ENCODE measurements around the gene GPR143. TPM values are rescaled to one million over a fixed set of nuclear protein-coding genes. Genes with fewer than 3 reads are reported as not detected.

Gene GPR143
- total RNA-seq, 2 donors from 2014 or later: 11.7 to 13.5 TPM

DNA sequence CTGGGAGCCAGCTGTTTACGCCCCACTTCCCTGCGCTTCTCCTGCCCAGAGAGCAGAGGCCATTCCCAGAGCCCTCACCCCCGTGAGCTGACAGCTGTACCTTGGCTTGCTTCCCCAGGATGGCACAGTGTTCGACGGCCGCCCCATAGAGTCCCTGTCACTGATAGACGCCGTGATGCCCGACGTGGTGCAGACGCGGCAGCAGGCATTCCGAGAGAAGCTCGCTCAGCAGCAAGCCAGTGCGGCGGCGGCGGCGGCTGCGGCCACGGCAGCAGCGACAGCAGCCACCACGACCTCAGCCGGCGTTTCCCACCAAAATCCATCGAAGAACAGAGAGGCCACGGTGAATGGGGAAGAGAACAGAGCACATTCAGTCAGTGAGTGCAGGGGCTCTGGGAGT lies 77.7 kb downstream of the GPR143 start:
- Mint-ChIP-seq H3K27ac (no peak overlapping the region), H3K9me3 (peaks cover 59% of the 10 kb centered on the region), H3K4me3 (no peak overlapping the region), H3K36me3 (ENCODE audit: low read depth) (peaks cover 37% of the 10 kb centered on the region), H3K27me3 (ENCODE audit: insufficient read depth) (no peaks in the 10 kb centered on the region), H3K4me1 (no peaks in the 10 kb centered on the region)
- 96 to 97% methylated on average over 17 to 27 of the region's 27 CpGs for WGBS, 2 experiments (ENCODE audit: insufficient coverage in 1 of 2, insufficient read length in 1 of 2)
- TF ChIP-seq, protein P1, sequence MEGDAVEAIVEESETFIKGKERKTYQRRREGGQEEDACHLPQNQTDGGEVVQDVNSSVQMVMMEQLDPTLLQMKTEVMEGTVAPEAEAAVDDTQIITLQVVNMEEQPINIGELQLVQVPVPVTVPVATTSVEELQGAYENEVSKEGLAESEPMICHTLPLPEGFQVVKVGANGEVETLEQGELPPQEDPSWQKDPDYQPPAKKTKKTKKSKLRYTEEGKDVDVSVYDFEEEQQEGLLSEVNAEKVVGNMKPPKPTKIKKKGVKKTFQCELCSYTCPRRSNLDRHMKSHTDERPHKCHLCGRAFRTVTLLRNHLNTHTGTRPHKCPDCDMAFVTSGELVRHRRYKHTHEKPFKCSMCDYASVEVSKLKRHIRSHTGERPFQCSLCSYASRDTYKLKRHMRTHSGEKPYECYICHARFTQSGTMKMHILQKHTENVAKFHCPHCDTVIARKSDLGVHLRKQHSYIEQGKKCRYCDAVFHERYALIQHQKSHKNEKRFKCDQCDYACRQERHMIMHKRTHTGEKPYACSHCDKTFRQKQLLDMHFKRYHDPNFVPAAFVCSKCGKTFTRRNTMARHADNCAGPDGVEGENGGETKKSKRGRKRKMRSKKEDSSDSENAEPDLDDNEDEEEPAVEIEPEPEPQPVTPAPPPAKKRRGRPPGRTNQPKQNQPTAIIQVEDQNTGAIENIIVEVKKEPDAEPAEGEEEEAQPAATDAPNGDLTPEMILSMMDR (conservative IDR thresholded peaks at IDR 0.05): no peak
- Histone ChIP-seq H3K9me3 (ENCODE audit: control insufficient read depth, low read length) (no peaks in the 10 kb centered on the region), H3K4me3 (ENCODE audit: low read length) (no peak overlapping the region), H3K27me3 (ENCODE audit: control insufficient read depth, insufficient read depth, low read length, poor library complexity, severe bottlenecking) (no peaks in the 10 kb centered on the region), H3K27ac (ENCODE audit: low read depth, low read length) (no peak overlapping the region), H3K4me1 (ENCODE audit: control insufficient read depth, insufficient read depth, low read length) (no peaks in the 10 kb centered on the region), H3K36me3 (ENCODE audit: control insufficient read depth, insufficient read depth, low read length) (peaks cover 8% of the 10 kb centered on the region), H3K9ac (ENCODE audit: extremely low read depth, low read length, poor library complexity, severe bottlenecking) (no peak overlapping the region)
- no peak for DNase-seq

DNA sequence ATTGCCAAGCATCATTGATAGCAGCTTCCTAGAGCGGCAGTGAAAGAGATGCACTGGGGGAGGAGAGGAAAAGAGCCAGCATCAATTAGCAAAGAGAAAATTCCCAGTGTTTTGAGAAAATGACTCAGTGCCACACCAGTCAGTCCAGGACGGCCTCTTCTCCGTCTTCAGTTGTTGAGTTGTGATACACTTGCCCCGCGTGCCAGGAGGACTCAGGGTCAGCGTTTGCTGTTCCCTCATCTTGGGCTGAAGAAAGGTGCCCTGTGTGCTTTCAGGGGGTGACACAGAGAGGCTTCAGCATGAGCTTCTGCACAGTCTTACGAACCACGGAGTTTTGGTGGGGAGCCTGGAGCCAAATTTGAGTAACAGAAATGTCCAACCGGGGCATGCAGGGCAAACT lies 82.3 kb downstream of the GPR143 start:
- H3K27ac ChIP-seq (ENCODE audit: low read depth, low read length): no peak overlapping the region
- no peaks in the 10 kb centered on the region for H3K27me3 ChIP-seq (ENCODE audit: control insufficient read depth, insufficient read depth, low read length, poor library complexity, severe bottlenecking)
- TF ChIP-seq, protein P1 (conservative IDR thresholded peaks at IDR 0.05): no peak
- H3K9me3 ChIP-seq (ENCODE audit: control insufficient read depth, low read length): no peaks in the 10 kb centered on the region
- Mint-ChIP-seq H3K4me3 (no peak overlapping the region), H3K27ac (peak overlapping the region; percentile 39), H3K4me1 (no peaks in the 10 kb centered on the region), H3K36me3 (ENCODE audit: low read depth) (peaks cover 16% of the 10 kb centered on the region), H3K9me3 (peaks cover 47% of the 10 kb centered on the region), H3K27me3 (ENCODE audit: insufficient read depth) (no peaks in the 10 kb centered on the region)
- no peaks in the 10 kb centered on the region for H3K36me3 ChIP-seq (ENCODE audit: control insufficient read depth, insufficient read depth, low read length)
- H3K4me1 ChIP-seq (ENCODE audit: control insufficient read depth, insufficient read depth, low read length): no peaks in the 10 kb centered on the region
- no peak overlapping the region for H3K9ac ChIP-seq (ENCODE audit: extremely low read depth, low read length, poor library complexity, severe bottlenecking)
- 83 to 88% methylated on average over 2 to 9 of the region's 9 CpGs for WGBS, 2 experiments (ENCODE audit: insufficient coverage in 1 of 2, insufficient read length in 1 of 2)
- no peak for DNase-seq
- H3K4me3 ChIP-seq (ENCODE audit: low read length): no peak overlapping the region

DNA sequence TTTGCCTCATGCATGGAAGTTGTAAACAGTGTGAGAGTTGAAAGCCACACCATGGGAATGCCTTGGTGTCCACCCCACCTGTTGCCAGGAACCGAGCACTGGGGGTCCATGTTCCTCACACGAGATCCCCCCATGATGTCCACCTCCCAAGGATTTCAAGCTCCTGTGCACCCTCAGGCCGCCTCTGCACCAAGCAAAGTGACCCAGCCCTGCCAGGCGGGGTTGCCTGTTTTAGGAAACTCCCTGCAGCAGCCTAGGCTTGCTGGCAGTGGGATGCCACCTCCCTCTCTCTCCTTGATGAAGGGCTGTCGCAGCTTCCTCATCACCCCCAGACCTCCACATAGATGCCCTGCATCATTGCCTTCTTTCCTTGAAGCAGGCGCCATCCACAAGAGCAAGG lies 82.8 kb downstream of the GPR143 start:
- no peaks in the 10 kb centered on the region for H3K4me1 ChIP-seq (ENCODE audit: control insufficient read depth, insufficient read depth, low read length)
- H3K36me3 ChIP-seq (ENCODE audit: control insufficient read depth, insufficient read depth, low read length): no peaks in the 10 kb centered on the region
- H3K9ac ChIP-seq (ENCODE audit: extremely low read depth, low read length, poor library complexity, severe bottlenecking): no peak overlapping the region
- TF ChIP-seq, protein P1 (conservative IDR thresholded peaks at IDR 0.05): no peak
- H3K27ac ChIP-seq (ENCODE audit: low read depth, low read length): no peak overlapping the region
- Mint-ChIP-seq H3K36me3 (ENCODE audit: low read depth) (peaks cover 16% of the 10 kb centered on the region), H3K27ac (peak overlapping the region; percentile 39), H3K27me3 (ENCODE audit: insufficient read depth) (no peaks in the 10 kb centered on the region), H3K9me3 (peaks cover 45% of the 10 kb centered on the region), H3K4me1 (no peaks in the 10 kb centered on the region), H3K4me3 (no peak overlapping the region)
- H3K4me3 ChIP-seq (ENCODE audit: low read length): no peak overlapping the region
- DNase-seq: no peak
- H3K27me3 ChIP-seq (ENCODE audit: control insufficient read depth, insufficient read depth, low read length, poor library complexity, severe bottlenecking): no peaks in the 10 kb centered on the region
- 88% methylated on average over 6 of the region's 6 CpGs; no CpG with 5 or more reads in 1 of the 2 experiments for WGBS, 2 experiments (ENCODE audit: insufficient coverage in 1 of 2, insufficient read length in 1 of 2)
- H3K9me3 ChIP-seq (ENCODE audit: control insufficient read depth, low read length): no peaks in the 10 kb centered on the region

Data from endodermal cell (in vitro differentiated cells).